ENCODE measurements around the gene ATP10A. TPM values are rescaled to one million over a fixed set of nuclear protein-coding genes. Genes with fewer than 3 reads are reported as not detected.
"Not testable (repeated sequence)": the region's sequence is repeated elsewhere in the genome, so short reads cannot be mapped to it uniquely, and the experiment has no call there.

Gene ATP10A
- polyA plus RNA-seq, 1 donor from 2014 or later, result not detected

DNA sequence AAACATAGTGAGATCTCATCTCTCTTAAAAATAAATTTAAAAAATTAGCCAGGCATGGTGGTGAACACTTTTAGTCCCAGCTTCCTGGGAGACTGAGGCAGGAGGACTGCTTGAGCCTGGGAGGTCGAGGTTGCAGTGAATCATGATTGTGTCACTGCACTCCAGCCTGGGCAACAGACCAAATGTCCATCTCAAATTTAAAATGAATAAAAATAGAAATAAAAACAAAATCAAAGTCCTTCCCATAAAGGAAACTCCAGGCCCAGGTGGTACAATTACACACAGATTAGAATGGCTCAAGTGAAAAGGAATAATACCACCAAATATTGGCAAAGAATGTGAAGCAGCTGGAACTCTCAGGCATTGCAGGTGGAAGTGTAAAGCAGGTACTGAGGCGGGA is 19.3 kb upstream of the ATP10A start:
- Histone ChIP-seq H3K9me2 (ENCODE audit: insufficient read depth, low read length) (no peaks in the 10 kb centered on the region), H3K79me2 (replicated peaks; ENCODE audit: insufficient read depth, low read length) (no peaks in the 10 kb centered on the region), H3K9ac (ENCODE audit: low read length) (no peak overlapping the region), H3K4me3 (ENCODE audit: low read length) (no peak overlapping the region), H3K36me3 (ENCODE audit: insufficient read depth, low read length) (no peaks in the 10 kb centered on the region), H3K27ac (ENCODE audit: low read length) (no peak overlapping the region), H3K27me3 (ENCODE audit: insufficient read depth, low read depth, low read length) (no peaks in the 10 kb centered on the region), H4K20me1 (ENCODE audit: insufficient read depth) (no peaks in the 10 kb centered on the region), H3K4me2 (ENCODE audit: low read length) (no peak overlapping the region), H3K9me3 (ENCODE audit: low read length) (no peaks in the 10 kb centered on the region), H3F3A (ENCODE audit: insufficient read depth, low read length, poor library complexity, severe bottlenecking) (no peaks in the 10 kb centered on the region), H2AFZ (ENCODE audit: low read depth, low read length) (no peak overlapping the region)
- TF ChIP-seq, protein P1, sequence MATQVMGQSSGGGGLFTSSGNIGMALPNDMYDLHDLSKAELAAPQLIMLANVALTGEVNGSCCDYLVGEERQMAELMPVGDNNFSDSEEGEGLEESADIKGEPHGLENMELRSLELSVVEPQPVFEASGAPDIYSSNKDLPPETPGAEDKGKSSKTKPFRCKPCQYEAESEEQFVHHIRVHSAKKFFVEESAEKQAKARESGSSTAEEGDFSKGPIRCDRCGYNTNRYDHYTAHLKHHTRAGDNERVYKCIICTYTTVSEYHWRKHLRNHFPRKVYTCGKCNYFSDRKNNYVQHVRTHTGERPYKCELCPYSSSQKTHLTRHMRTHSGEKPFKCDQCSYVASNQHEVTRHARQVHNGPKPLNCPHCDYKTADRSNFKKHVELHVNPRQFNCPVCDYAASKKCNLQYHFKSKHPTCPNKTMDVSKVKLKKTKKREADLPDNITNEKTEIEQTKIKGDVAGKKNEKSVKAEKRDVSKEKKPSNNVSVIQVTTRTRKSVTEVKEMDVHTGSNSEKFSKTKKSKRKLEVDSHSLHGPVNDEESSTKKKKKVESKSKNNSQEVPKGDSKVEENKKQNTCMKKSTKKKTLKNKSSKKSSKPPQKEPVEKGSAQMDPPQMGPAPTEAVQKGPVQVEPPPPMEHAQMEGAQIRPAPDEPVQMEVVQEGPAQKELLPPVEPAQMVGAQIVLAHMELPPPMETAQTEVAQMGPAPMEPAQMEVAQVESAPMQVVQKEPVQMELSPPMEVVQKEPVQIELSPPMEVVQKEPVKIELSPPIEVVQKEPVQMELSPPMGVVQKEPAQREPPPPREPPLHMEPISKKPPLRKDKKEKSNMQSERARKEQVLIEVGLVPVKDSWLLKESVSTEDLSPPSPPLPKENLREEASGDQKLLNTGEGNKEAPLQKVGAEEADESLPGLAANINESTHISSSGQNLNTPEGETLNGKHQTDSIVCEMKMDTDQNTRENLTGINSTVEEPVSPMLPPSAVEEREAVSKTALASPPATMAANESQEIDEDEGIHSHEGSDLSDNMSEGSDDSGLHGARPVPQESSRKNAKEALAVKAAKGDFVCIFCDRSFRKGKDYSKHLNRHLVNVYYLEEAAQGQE (IDR thresholded peaks at IDR 0.05; ENCODE audit: borderline replicate concordance), result no peak
- TF ChIP-seq EP300 (conservative IDR thresholded peaks at IDR 0.05; ENCODE audit: poor library complexity, severe bottlenecking), result no peak
- TF ChIP-seq, protein P2, sequence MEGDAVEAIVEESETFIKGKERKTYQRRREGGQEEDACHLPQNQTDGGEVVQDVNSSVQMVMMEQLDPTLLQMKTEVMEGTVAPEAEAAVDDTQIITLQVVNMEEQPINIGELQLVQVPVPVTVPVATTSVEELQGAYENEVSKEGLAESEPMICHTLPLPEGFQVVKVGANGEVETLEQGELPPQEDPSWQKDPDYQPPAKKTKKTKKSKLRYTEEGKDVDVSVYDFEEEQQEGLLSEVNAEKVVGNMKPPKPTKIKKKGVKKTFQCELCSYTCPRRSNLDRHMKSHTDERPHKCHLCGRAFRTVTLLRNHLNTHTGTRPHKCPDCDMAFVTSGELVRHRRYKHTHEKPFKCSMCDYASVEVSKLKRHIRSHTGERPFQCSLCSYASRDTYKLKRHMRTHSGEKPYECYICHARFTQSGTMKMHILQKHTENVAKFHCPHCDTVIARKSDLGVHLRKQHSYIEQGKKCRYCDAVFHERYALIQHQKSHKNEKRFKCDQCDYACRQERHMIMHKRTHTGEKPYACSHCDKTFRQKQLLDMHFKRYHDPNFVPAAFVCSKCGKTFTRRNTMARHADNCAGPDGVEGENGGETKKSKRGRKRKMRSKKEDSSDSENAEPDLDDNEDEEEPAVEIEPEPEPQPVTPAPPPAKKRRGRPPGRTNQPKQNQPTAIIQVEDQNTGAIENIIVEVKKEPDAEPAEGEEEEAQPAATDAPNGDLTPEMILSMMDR (IDR thresholded peaks at IDR 0.05; ENCODE audit: poor library complexity, severe bottlenecking), result no peak
- TF ChIP-seq POLR2AphosphoS5 (IDR thresholded peaks at IDR 0.05), result no peak
- no peak for TF ChIP-seq RAD21 (conservative IDR thresholded peaks at IDR 0.05)
- TF ChIP-seq TAF1 (IDR thresholded peaks at IDR 0.05; ENCODE audit: low read depth), result no peak
- TF ChIP-seq SMC3 (conservative IDR thresholded peaks at IDR 0.05; ENCODE audit: poor library complexity), result no peak
- no peak for TF ChIP-seq EZH2 (IDR thresholded peaks at IDR 0.05; ENCODE audit: borderline replicate concordance, insufficient read depth, low read length, poor library complexity, severe bottlenecking)
- no peak for TF ChIP-seq MXI1 (conservative IDR thresholded peaks at IDR 0.05; ENCODE audit: poor library complexity, severe bottlenecking)

DNA sequence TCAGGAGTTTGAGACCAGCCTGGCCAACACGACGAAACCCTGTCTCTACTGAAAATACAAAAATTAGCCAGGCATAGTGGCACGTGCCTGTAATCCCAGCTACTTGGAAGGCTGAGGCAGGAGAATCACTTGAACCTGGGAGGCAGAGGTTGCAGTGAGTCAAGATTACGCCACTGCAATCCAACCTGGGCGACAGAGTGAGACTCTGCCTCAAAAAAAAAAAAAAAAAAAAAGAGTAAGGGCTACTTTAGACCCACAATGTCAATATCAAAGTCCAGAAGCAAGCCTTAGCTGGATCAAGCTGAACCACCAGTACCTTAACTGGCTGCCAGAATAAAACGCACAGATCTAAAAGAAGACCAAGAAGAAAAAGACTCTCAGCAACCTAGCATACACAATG is 17.8 kb upstream of the ATP10A start:
- H3K36me3 ChIP-seq (ENCODE audit: insufficient read depth, low read length); H3K27ac ChIP-seq (ENCODE audit: low read length); H4K20me1 ChIP-seq (ENCODE audit: insufficient read depth); H3K4me3 ChIP-seq (ENCODE audit: low read length); H3K27me3 ChIP-seq (ENCODE audit: insufficient read depth, low read depth, low read length); H3F3A ChIP-seq (ENCODE audit: insufficient read depth, low read length, poor library complexity, severe bottlenecking); H3K9ac ChIP-seq (ENCODE audit: low read length); H3K4me2 ChIP-seq (ENCODE audit: low read length); H3K9me3 ChIP-seq (ENCODE audit: low read length); H3K79me2 ChIP-seq (replicated peaks; ENCODE audit: insufficient read depth, low read length); H2AFZ ChIP-seq (ENCODE audit: low read depth, low read length); H3K9me2 ChIP-seq (ENCODE audit: insufficient read depth, low read length): not testable (repeated sequence)

DNA sequence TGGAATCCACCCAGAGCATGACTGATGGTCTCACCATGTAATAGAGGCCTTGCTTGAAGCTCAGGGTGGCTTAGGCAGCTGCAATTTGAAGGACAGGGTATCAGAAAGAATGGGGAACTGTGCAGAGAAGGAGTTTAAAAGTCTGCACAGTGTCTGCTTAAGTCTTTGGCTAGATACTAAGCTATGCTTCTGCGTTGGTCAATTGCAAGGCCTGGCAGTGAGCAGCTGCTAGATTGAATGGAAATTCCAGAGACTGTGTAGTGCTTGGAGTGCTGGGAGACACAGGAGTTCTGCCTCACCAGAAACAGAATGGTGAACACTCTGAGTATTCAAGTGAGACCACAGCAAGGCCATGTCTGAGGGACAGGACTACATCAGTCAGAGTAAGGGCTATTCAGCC is 17.3 kb upstream of the ATP10A start:
- no peaks in the 10 kb centered on the region for H3K9me3 ChIP-seq (ENCODE audit: low read length)
- no peak overlapping the region for H3K4me2 ChIP-seq (ENCODE audit: low read length)
- H3K9me2 ChIP-seq (ENCODE audit: insufficient read depth, low read length), result no peaks in the 10 kb centered on the region
- H2AFZ ChIP-seq (ENCODE audit: low read depth, low read length), result no peak overlapping the region
- H3F3A ChIP-seq (ENCODE audit: insufficient read depth, low read length, poor library complexity, severe bottlenecking), result no peaks in the 10 kb centered on the region
- no peak for TF ChIP-seq EZH2 (IDR thresholded peaks at IDR 0.05; ENCODE audit: borderline replicate concordance, insufficient read depth, low read length, poor library complexity, severe bottlenecking)
- no peaks in the 10 kb centered on the region for H4K20me1 ChIP-seq (ENCODE audit: insufficient read depth)
- H3K27ac ChIP-seq (ENCODE audit: low read length), result no peak overlapping the region
- no peaks in the 10 kb centered on the region for H3K79me2 ChIP-seq (replicated peaks; ENCODE audit: insufficient read depth, low read length)
- H3K4me3 ChIP-seq (ENCODE audit: low read length), result no peak overlapping the region
- H3K9ac ChIP-seq (ENCODE audit: low read length), result no peak overlapping the region
- H3K36me3 ChIP-seq (ENCODE audit: insufficient read depth, low read length), result no peaks in the 10 kb centered on the region
- no peaks in the 10 kb centered on the region for H3K27me3 ChIP-seq (ENCODE audit: insufficient read depth, low read depth, low read length)

All from neural cell (in vitro differentiated cells).